Mesenchymal stem cell (in vitro differentiated cells and primary cell): ENCODE results near the gene MIPOL1.
"Not testable (repeated sequence)": the region's sequence is repeated elsewhere in the genome, so short reads cannot be mapped to it uniquely, and the experiment has no call there.

Experiments
- DNase-seq: peaks from one replicate; pipeline ENCODE4 v3.0.0-alpha.2; 2013
- H2AFZ ChIP-seq: one replicate; pipeline ENCODE4 v1.6.1; 2013; ENCODE audit warnings: low read depth, mild to moderate bottlenecking, control low read depth, inconsistent platforms, low read length, moderate library complexity
- H2AK5ac ChIP-seq: 2 replicates; pipeline ENCODE4 v1.6.1; 2013; ENCODE audit warnings: low read length, moderate library complexity, mild to moderate bottlenecking, inconsistent platforms; ENCODE audit not compliant: severe bottlenecking
- H2BK120ac ChIP-seq: one replicate; pipeline ENCODE4 v1.6.1; 2013; ENCODE audit warnings: low read depth, mild to moderate bottlenecking, inconsistent platforms, low read length, moderate library complexity
- H2BK12ac ChIP-seq, 2 experiments: one replicate each; pipeline ENCODE4 v1.6.1; 2013; ENCODE audit warnings: inconsistent platforms in 2 of 2, low read length in 2 of 2, mild to moderate bottlenecking in 2 of 2, moderate library complexity in 2 of 2, control low read depth in 1 of 2
- H2BK15ac ChIP-seq: one replicate; pipeline ENCODE4 v1.6.1; 2013; ENCODE audit warnings: mild to moderate bottlenecking, low read depth, inconsistent platforms; ENCODE audit not compliant: poor library complexity, severe bottlenecking
- H2BK5ac ChIP-seq: 2 replicates; pipeline ENCODE4 v1.6.1; 2013; ENCODE audit warnings: low read depth, mild to moderate bottlenecking, low read length, control low read depth, inconsistent platforms; ENCODE audit not compliant: poor library complexity, severe bottlenecking
- H3K14ac ChIP-seq, 2 experiments: one replicate each; pipeline ENCODE4 v1.6.1; 2013; ENCODE audit warnings: inconsistent platforms in 2 of 2, low read length in 2 of 2, control low read depth in 1 of 2, mild to moderate bottlenecking in 1 of 2, moderate library complexity in 1 of 2
- H3K18ac ChIP-seq, 2 experiments: one replicate each; pipeline ENCODE4 v1.6.1; 2013; ENCODE audit warnings: inconsistent platforms in 2 of 2, low read length in 2 of 2, control low read depth in 1 of 2, low read depth in 1 of 2, mild to moderate bottlenecking in 1 of 2
- H3K23ac ChIP-seq, 2 experiments: one replicate each; pipeline ENCODE4 v1.6.1; 2013; ENCODE audit warnings: inconsistent platforms in 2 of 2, low read length in 2 of 2, mild to moderate bottlenecking in 2 of 2, moderate library complexity in 2 of 2, control low read depth in 1 of 2
- H3K27ac ChIP-seq: 2 replicates; pipeline ENCODE4 v1.5.1; 2013; ENCODE audit warnings: mild to moderate bottlenecking, moderate library complexity, low read length, control low read depth, inconsistent platforms; ENCODE audit not compliant: poor library complexity, severe bottlenecking
- H3K27me3 ChIP-seq, 2 experiments: 2 replicates each; pipeline versions ENCODE4 v1.6.1 to v1.7.0; 2013; ENCODE audit warnings: low read length in 2 of 2, mild to moderate bottlenecking in 2 of 2, moderate library complexity in 2 of 2, control low read depth in 1 of 2, inconsistent platforms in 1 of 2; ENCODE audit not compliant: control insufficient read depth in 1 of 2, insufficient read depth in 1 of 2
- H3K36me3 ChIP-seq, 2 experiments: 2 replicates each; pipeline versions ENCODE4 v1.6.1 to v1.7.0; 2013; ENCODE audit warnings: low read length in 2 of 2, control low read depth in 1 of 2, inconsistent platforms in 1 of 2, low read depth in 1 of 2, mild to moderate bottlenecking in 1 of 2; ENCODE audit not compliant: insufficient read depth in 2 of 2, control insufficient read depth in 1 of 2
- H3K4ac ChIP-seq, 2 experiments: one replicate each; pipeline ENCODE4 v1.6.1; 2013; ENCODE audit warnings: inconsistent platforms in 2 of 2, low read length in 2 of 2, mild to moderate bottlenecking in 2 of 2, moderate library complexity in 2 of 2, control low read depth in 1 of 2, low read depth in 1 of 2
- H3K4me1 ChIP-seq: 2 replicates; pipeline ENCODE4 v1.6.1; 2013; ENCODE audit warnings: low read depth, low read length, control low read depth; ENCODE audit not compliant: control insufficient read depth, insufficient read depth
- H3K4me2 ChIP-seq: 2 replicates; pipeline ENCODE4 v1.6.1; 2013; ENCODE audit warnings: low read length, mild to moderate bottlenecking, inconsistent platforms; ENCODE audit not compliant: poor library complexity, severe bottlenecking
- H3K4me3 ChIP-seq, 2 experiments: 2 replicates each; pipeline versions ENCODE4 v1.5.1 to v1.7.0; 2013; ENCODE audit warnings: low read length in 2 of 2, mild to moderate bottlenecking in 2 of 2, control low read depth in 1 of 2, low read depth in 1 of 2; ENCODE audit not compliant: insufficient read depth in 1 of 2
- H3K79me1 ChIP-seq: replicated peaks from 2 replicates; pipeline ENCODE4 v1.6.1; 2013; ENCODE audit warnings: mild to moderate bottlenecking, control low read depth, low read length, inconsistent platforms; ENCODE audit not compliant: poor library complexity, severe bottlenecking
- H3K9ac ChIP-seq: 2 replicates; pipeline ENCODE4 v1.7.0; 2013; ENCODE audit warnings: mild to moderate bottlenecking, low read length, moderate library complexity
- H3K9me3 ChIP-seq: 2 replicates; pipeline ENCODE4 v1.7.0; 2013; ENCODE audit warnings: mild to moderate bottlenecking, low read length; ENCODE audit not compliant: control insufficient read depth
- H4K8ac ChIP-seq: one replicate; pipeline ENCODE4 v1.6.1; 2013; ENCODE audit warnings: inconsistent platforms, mild to moderate bottlenecking, low read length, moderate library complexity
- H4K91ac ChIP-seq: one replicate; pipeline ENCODE4 v1.6.1; 2013; ENCODE audit warnings: mild to moderate bottlenecking, low read length, inconsistent platforms
- WGBS: methylation state at CpG from one replicate; pipeline ENCODE4 v1.1.7; 2013; ENCODE audit warnings: mixed read lengths; 5-methylcytosine and 5-hydroxymethylcytosine counted together

The MIPOL1 gene

DNA sequence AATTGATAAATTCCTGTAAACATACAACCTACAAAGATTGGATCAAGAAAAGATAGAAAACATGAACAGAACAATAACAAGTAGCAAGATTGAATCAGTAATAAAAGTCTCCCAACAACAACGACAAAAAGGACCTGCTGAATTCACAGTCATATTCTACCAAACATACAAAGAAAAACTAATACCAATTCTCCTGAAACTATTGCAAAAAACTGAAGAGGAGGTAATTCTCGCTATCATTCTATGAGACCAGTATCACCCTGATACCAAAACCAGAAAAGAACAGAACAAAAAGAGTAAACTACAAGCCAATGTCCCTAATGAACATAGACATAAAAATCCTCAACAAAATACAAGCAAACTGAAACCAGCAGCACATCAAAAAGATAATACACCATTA lies 39.8 kb upstream of the MIPOL1 start:
- Histone ChIP-seq H2AK5ac (no peak overlapping the region), H2BK5ac (no peak overlapping the region), H3K79me1 (no peaks in the 10 kb centered on the region), H3K9me3 (peaks cover 11% of the 10 kb centered on the region), H3K4me1 (no peaks in the 10 kb centered on the region), H4K8ac (no peak overlapping the region), H3K27me3 (peaks cover 0 to 3% of the 10 kb centered on the region in 2 experiments), H3K4me2 (no peak overlapping the region), H2BK120ac (no peak overlapping the region), H3K9ac (no peak overlapping the region), H3K36me3 (peaks cover 0 to 2% of the 10 kb centered on the region in 2 experiments), H3K4ac (no peak overlapping the region), H3K23ac (no peak overlapping the region), H2BK15ac (no peak overlapping the region), H4K91ac (no peak overlapping the region), H3K18ac (no peak overlapping the region), H3K27ac (no peak overlapping the region), H3K4me3 (no peak overlapping the region), H3K14ac (no peak overlapping the region), H2AFZ (no peak overlapping the region), H2BK12ac (no peak overlapping the region)
- WGBS: 89% methylated on average over 2 of the region's 2 CpGs
- DNase-seq: no peak

DNA sequence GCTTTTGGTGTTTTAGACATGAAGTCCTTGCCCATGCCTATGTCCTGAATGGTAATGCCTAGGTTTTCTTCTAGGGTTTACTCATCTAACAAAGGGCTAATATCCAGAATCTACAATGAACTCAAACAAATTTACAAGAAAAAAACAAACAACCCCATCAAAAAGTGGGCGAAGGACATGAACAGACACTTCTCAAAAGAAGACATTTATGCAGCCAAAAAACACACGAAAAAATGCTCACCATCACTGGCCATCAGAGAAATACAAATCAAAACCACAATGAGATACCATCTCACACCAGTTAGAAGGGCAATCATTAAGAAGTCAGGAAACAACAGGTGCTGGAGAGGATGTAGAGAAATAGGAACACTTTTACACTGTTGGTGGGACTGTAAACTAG lies 35.4 kb upstream of the MIPOL1 start:
- not testable (repeated sequence) for H3K79me1 ChIP-seq, H3K27ac ChIP-seq, H2BK120ac ChIP-seq, H3K23ac ChIP-seq, H3K18ac ChIP-seq, H3K14ac ChIP-seq, H2AK5ac ChIP-seq, H3K4me2 ChIP-seq, H3K27me3 ChIP-seq, H3K9me3 ChIP-seq, H3K9ac ChIP-seq, H2BK12ac ChIP-seq, H2BK5ac ChIP-seq, H4K8ac ChIP-seq, H2BK15ac ChIP-seq, DNase-seq, H4K91ac ChIP-seq, H3K4me3 ChIP-seq, H3K4me1 ChIP-seq, H3K36me3 ChIP-seq, H3K4ac ChIP-seq, H2AFZ ChIP-seq
- no CpG with 5 or more reads among the region's 2 CpGs for WGBS

DNA sequence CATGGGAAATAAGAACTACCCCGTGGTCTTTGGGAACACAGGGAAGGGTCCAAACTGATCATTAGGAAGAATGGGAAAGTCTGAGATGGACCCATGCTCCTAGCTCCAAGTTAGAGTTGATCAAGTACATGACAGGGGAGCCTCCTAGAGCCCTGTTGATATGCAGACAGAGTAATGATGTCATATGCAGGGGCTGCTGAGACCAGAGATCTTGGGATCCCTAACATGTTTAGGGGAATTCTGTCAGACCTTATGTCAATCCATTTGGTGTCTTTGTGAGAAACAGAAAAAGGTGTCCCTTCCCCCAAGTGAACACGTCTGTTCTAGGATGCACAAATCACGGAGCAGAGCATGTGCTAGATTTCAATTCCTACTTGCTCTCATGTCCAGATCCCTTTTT lies 31.9 kb upstream of the MIPOL1 start:
- Histone ChIP-seq H2BK5ac (no peak overlapping the region), H3K23ac (no peak overlapping the region), H4K91ac (no peak overlapping the region), H2AFZ (no peak overlapping the region), H3K4me3 (no peak overlapping the region), H2BK15ac (no peak overlapping the region), H3K27ac (no peak overlapping the region), H3K4me1 (no peaks in the 10 kb centered on the region), H3K79me1 (no peaks in the 10 kb centered on the region), H2BK120ac (no peak overlapping the region), H2BK12ac (no peak overlapping the region), H3K18ac (no peak overlapping the region), H3K4me2 (no peak overlapping the region), H2AK5ac (no peak overlapping the region), H3K9me3 (no peaks in the 10 kb centered on the region), H4K8ac (no peak overlapping the region), H3K14ac (no peak overlapping the region), H3K4ac (no peak overlapping the region), H3K9ac (no peak overlapping the region), H3K27me3 (no peaks in the 10 kb centered on the region), H3K36me3 (no peaks in the 10 kb centered on the region)
- no peak for DNase-seq
- whole genome bisulfite sequencing: 89% methylated on average over 3 of the region's 3 CpGs

DNA sequence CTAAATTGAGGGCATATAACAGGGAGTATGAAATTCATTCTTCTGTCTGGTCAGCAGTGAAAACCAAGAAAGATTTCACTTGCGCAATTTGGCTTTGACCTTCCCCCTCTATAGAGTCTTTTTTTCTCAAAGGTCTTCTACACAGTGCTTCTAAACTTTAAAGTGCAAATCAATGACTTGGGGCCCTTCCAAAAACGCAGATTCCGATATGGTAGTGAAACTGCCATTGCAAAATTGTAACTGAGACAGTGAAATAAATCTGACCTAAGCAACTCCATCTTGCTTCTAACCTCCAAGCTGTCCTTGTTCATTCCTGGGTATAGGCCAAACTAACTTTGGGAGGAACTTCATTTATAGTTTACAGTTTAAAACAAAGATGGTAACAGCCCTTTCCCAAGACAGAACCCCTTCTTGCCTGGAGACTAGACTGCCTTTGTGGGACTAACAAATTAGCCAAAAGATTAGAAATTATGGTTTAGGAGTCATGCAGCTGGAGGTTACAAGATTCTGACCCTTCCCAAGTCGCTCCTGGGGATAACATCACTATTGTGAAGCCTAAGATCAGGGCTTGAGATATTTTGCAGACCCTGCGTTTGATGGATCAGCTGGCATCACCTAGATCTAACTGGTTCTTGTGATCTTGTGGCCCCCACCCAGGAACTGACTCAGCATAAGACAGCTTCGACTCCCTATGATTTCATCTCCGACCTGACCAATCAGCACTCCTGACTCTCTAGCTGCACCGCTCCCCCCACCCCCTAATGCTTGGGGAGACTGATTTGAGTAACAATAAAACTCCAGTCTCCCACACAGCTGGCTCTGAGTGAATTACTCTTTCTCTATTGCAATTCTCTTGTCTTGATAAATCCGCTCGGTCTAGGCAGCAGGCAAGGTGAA lies 30.3 kb upstream of the MIPOL1 start:
- no peak overlapping the region for H2BK5ac ChIP-seq
- no peak overlapping the region for H2BK120ac ChIP-seq
- no peak overlapping the region for H4K91ac ChIP-seq
- H3K14ac ChIP-seq: no peak overlapping the region
- H3K23ac ChIP-seq: no peak overlapping the region
- H3K4me2 ChIP-seq: no peak overlapping the region
- no peak overlapping the region for H3K4ac ChIP-seq
- H2AFZ ChIP-seq: no peak overlapping the region
- H2BK15ac ChIP-seq: no peak overlapping the region
- H3K18ac ChIP-seq: no peak overlapping the region
- H3K4me1 ChIP-seq: no peaks in the 10 kb centered on the region
- H2AK5ac ChIP-seq: no peak overlapping the region
- no peak overlapping the region for H2BK12ac ChIP-seq
- H3K36me3 ChIP-seq: no peaks in the 10 kb centered on the region
- no peak overlapping the region for H4K8ac ChIP-seq
- no peak overlapping the region for H3K27ac ChIP-seq
- H3K27me3 ChIP-seq: no peaks in the 10 kb centered on the region
- 78% methylated on average over 8 of the region's 10 CpGs for WGBS
- no peak for DNase-seq
- peaks cover under 1% of the 10 kb centered on the region for H3K79me1 ChIP-seq
- no peak overlapping the region for H3K9ac ChIP-seq
- H3K4me3 ChIP-seq: no peak overlapping the region
- no peaks in the 10 kb centered on the region for H3K9me3 ChIP-seq
